ENCODE measurements around the gene KCNK18. TPM values are rescaled to one million over a fixed set of nuclear protein-coding genes. Genes with fewer than 3 reads are reported as not detected.

The KCNK18 gene
- total and polyA plus RNA-seq, 2 of the 8 experiments (the other 6 are each of a cell fraction or from before 2014, with no cell fraction given): not detected

GRCh38 chr10:117217196-117217761 is 20.0 kb downstream of the KCNK18 start:
- Histone ChIP-seq H3K4me2 (ENCODE audit: insufficient read depth in 1 of 2, low read depth in 2 of 2, low read length in 2 of 2) (peak overlapping the region; percentile 72 to 100), H2AK5ac (ENCODE audit: low read depth, low read length) (no peak overlapping the region), H3K79me2 (ENCODE audit: control insufficient read depth in 1 of 2, insufficient read depth in 2 of 2, low read length in 2 of 2) (no peaks in the 10 kb centered on the region), H2BK120ac (replicated peaks; ENCODE audit: low read depth, low read length) (no peak overlapping the region), H3K9ac (replicated peaks in 1 of 4; ENCODE audit: extremely low read depth in 1 of 4, low read depth in 3 of 4, low read length in 3 of 4) (no peak overlapping the region), H3K9me3 (ENCODE audit: insufficient read depth in 2 of 2, low read depth in 1 of 2, low read length in 1 of 2) (0 out of 4 replicates have a peak, but pooled peaks cover 0 to 3% of the 10 kb centered on the region in 2 experiments), H3K4me1 (replicated peaks in 1 of 4; ENCODE audit: control insufficient read depth in 3 of 4, insufficient read depth in 4 of 4, low read length in 3 of 4) (peaks cover 0 to 7% (median 7%) of the 10 kb centered on the region in 4 experiments; a peak in 5 of 7 replicates), H2BK20ac (ENCODE audit: low read length) (peak overlapping the region; percentile 80; the same call in 1 of the 2 replicates), H3K4ac (replicated peaks; ENCODE audit: insufficient read length, low read depth, low read length) (no peak overlapping the region), H3K79me1 (ENCODE audit: low read depth, low read length) (no peaks in the 10 kb centered on the region), H3K4me3 (ENCODE audit: extremely low read depth in 1 of 4, insufficient read depth in 2 of 4, low read depth in 3 of 4, low read length in 4 of 4) (peak overlapping the region; percentile 29 to 81 (median 70)), H4K5ac (ENCODE audit: insufficient read length, low read depth, low read length) (peak overlapping the region; percentile 71), H3K14ac (ENCODE audit: insufficient read length) (no peak overlapping the region), H3K27me3 (replicated peaks in 1 of 4; ENCODE audit: control insufficient read depth in 3 of 4, extremely low read depth in 1 of 4, insufficient read depth in 3 of 4, low read length in 3 of 4) (peaks cover 7 to 29% (median 25%) of the 10 kb centered on the region in 4 experiments), H3K27ac (ENCODE audit: low read depth, low read length) (no peak overlapping the region), H2BK15ac (ENCODE audit: low read length) (peak overlapping the region; percentile 92; the same call in 1 of the 2 replicates), H3K18ac (ENCODE audit: extremely low read depth, low read length) (peak overlapping the region; percentile 85), H3K23me2 (ENCODE audit: low read depth, low read length) (peaks cover 6% of the 10 kb centered on the region), H4K8ac (ENCODE audit: extremely low read depth, insufficient read depth, low read length) (peak overlapping the region; percentile 91; the same call in 1 of the 2 replicates), H2BK12ac (ENCODE audit: low read depth, low read length) (peak overlapping the region; percentile 75; the same call in 1 of the 2 replicates), H4K20me1 (replicated peaks in 1 of 2; ENCODE audit: control insufficient read depth in 1 of 2, insufficient read depth in 2 of 2, low read length in 2 of 2) (peaks cover 0 to 1% of the 10 kb centered on the region in 2 experiments), H2BK5ac (ENCODE audit: low read depth, low read length) (peak overlapping the region; percentile 75; the same call in 1 of the 2 replicates), H3K36me3 (ENCODE audit: control insufficient read depth in 2 of 4, insufficient read depth in 4 of 4, low read length in 3 of 4) (no peaks in the 10 kb centered on the region), H2AFZ (ENCODE audit: low read length) (peak overlapping the region; percentile 67), H3K23ac (ENCODE audit: insufficient read length) (no peak overlapping the region), H4K91ac (replicated peaks; ENCODE audit: insufficient read length, low read length) (no peak overlapping the region), H3K56ac (replicated peaks; ENCODE audit: insufficient read length, low read depth, low read length) (peak overlapping the region; percentile 55)
- CTCF ChIA-PET (ENCODE audit: partially characterized antibody): interaction anchor here (0.7 to 8.7 kb wide), 66 partner anchors 9 to 1041 kb away, joined by 3 to 118 read pairs (median 6); partner anchors contain the start of gene KCNK18
- peak in 1 of 2 experiments; percentile 73 for DNase-seq (ENCODE audit: low read depth in 1 of 2, low spot score in 2 of 2)
- 20% methylated on average over 22 of the region's 22 CpGs; no CpG with 5 or more reads in 1 of the 2 experiments for WGBS, 2 experiments (ENCODE audit: extremely low coverage in 1 of 2, insufficient coverage in 1 of 2, insufficient read length in 1 of 2, insufficient replicate concordance in 2 of 2, low coverage in 1 of 2, low lambda C conversion rate in 2 of 2, missing lambda C conversion rate in 1 of 2)
- FAIRE-seq: no peak
- POLR2A ChIA-PET (ENCODE audit: partially characterized antibody): interaction anchor here (0.8 to 1.6 kb wide), 4 partner anchors 9 to 92 kb away, joined by 3 read pairs; no protein-coding TSS in a partner anchor
- TF ChIP-seq KDM5A (IDR thresholded peaks at IDR 0.05; ENCODE audit: low read length): no peak
- no peak for TF ChIP-seq ZNF274 (IDR thresholded peaks at IDR 0.05; ENCODE audit: borderline replicate concordance, extremely low read depth, low read length)
- TF ChIP-seq CHD2 (IDR thresholded peaks at IDR 0.05; ENCODE audit: low read length): no peak
- peak; percentile 52; the same call in 1 of the 2 replicates for TF ChIP-seq SUZ12 (IDR thresholded peaks at IDR 0.05; ENCODE audit: low read length)
- TF ChIP-seq RNF2 (IDR thresholded peaks at IDR 0.05; ENCODE audit: borderline replicate concordance, low read depth, low read length, missing control alignments, poor library complexity, severe bottlenecking): peak; percentile 39
- no peak for TF ChIP-seq FOSL1 (IDR thresholded peaks at IDR 0.05; ENCODE audit: insufficient read depth, low read depth, low read length)
- TF ChIP-seq KDM4A (IDR thresholded peaks at IDR 0.05; ENCODE audit: low read depth, low read length, severe bottlenecking): peak; percentile 10
- TF ChIP-seq SRF (IDR thresholded peaks at IDR 0.05; ENCODE audit: low read depth, low read length): no peak
- no peak for TF ChIP-seq BCL11A (IDR thresholded peaks at IDR 0.05; ENCODE audit: low read depth in 2 of 2, low read length in 2 of 2)
- no peak for TF ChIP-seq ATF2 (IDR thresholded peaks at IDR 0.05; ENCODE audit: low read length)

All from H1 (cell line).